SK-N-SH (cell line): ENCODE measurements around the gene MAGEB4. TPM values are rescaled to one million over a fixed set of nuclear protein-coding genes. Genes with fewer than 3 reads are reported as not detected.
"Not testable (repeated sequence)": the region's sequence is repeated elsewhere in the genome, so short reads cannot be mapped to it uniquely, and the experiment has no call there.

Experiments used
- CTCF ChIA-PET: fragments of 300-600, 350-600 bp; formaldehyde crosslinking; extraction: SDS; loops from one replicate; lab custom pipeline; 2021; lab: Yijun Ruan, JAX
- POLR2A ChIA-PET: fragments of 350-600 bp; sonication (Branson Sonifier 250); formaldehyde crosslinking; extraction: SDS; loops from one replicate; lab custom pipeline; 2020; ENCODE audit warnings: antibody characterized with exemption, inconsistent platforms; lab: Yijun Ruan, JAX
- DNase-seq: peaks from one replicate; pipeline ENCODE4 v3.0.0; 2012
- H2AFZ ChIP-seq: fragments of 200-600 bp; sonication (generic); 2 replicates; pipeline ENCODE4 v1.8.1; 2016; ENCODE audit warnings: antibody characterized with exemption, mild to moderate bottlenecking, low read depth
- H3F3A ChIP-seq: fragments of 200-600 bp; sonication (generic); replicated peaks from 2 replicates; pipeline ENCODE3; 2016; ENCODE audit warnings: antibody characterized with exemption, mild to moderate bottlenecking; ENCODE audit not compliant: insufficient read depth
- H3K27ac ChIP-seq, 2 experiments: fragments of 200-500 bp in 1 of 2; fragments of 200-600 bp in 1 of 2; sonication (Bioruptor generic) in 1 of 2; sonication (generic), shearing (Covaris generic) in 1 of 2; 2 replicates each; pipeline versions ENCODE4 v1.5.1 to v1.6.1; 2014 to 2016; ENCODE audit warnings: low read depth in 2 of 2, inconsistent platforms in 1 of 2, low read length in 1 of 2, mild to moderate bottlenecking in 1 of 2, mixed read lengths in 1 of 2
- H3K27me3 ChIP-seq: fragments of 200-600 bp; sonication (generic), shearing (Covaris generic); 2 replicates; pipeline ENCODE4 v1.6.1; 2016; ENCODE audit warnings: mixed run types; ENCODE audit not compliant: insufficient read depth
- H3K36me3 ChIP-seq, 2 experiments: fragments of 200-500 bp in 1 of 2; fragments of 200-600 bp in 1 of 2; sonication (Bioruptor generic) in 1 of 2; sonication (generic) in 1 of 2; replicated peaks in 1 of 2; 2 replicates each; pipeline versions ENCODE3 to v1.5.1; 2014 to 2016; ENCODE audit warnings: low read length in 1 of 2, mild to moderate bottlenecking in 1 of 2; ENCODE audit not compliant: insufficient read depth in 2 of 2, control insufficient read depth in 1 of 2
- H3K4me1 ChIP-seq, 2 experiments: fragments of 200-500 bp in 1 of 2; fragments of 200-600 bp in 1 of 2; sonication (Bioruptor generic) in 1 of 2; sonication (generic), shearing (Covaris generic) in 1 of 2; 2 replicates each; pipeline versions ENCODE4 v1.5.1 to v1.6.1; 2014 to 2016; ENCODE audit warnings: low read depth in 1 of 2, low read length in 1 of 2, mixed run types in 1 of 2; ENCODE audit not compliant: insufficient read depth in 2 of 2, control insufficient read depth in 1 of 2
- H3K4me2 ChIP-seq: fragments of 200-600 bp; sonication (generic), shearing (Covaris generic); 2 replicates; pipeline ENCODE4 v1.6.1; 2017; ENCODE audit warnings: mixed run types
- H3K4me3 ChIP-seq, 2 experiments: fragments of 200-500 bp in 1 of 2; fragments of 200-600 bp in 1 of 2; sonication (Bioruptor generic) in 1 of 2; sonication (generic), shearing (Covaris generic) in 1 of 2; 2 replicates each; pipeline versions ENCODE4 v1.5.1 to v1.8.1; 2014 to 2016; ENCODE audit warnings: low read depth in 2 of 2, inconsistent platforms in 1 of 2, low read length in 1 of 2, mild to moderate bottlenecking in 1 of 2, mixed read lengths in 1 of 2, moderate library complexity in 1 of 2
- H3K79me2 ChIP-seq: fragments of 200-600 bp; sonication (generic); 2 replicates; pipeline ENCODE4 v1.8.1; 2017; ENCODE audit warnings: mild to moderate bottlenecking; ENCODE audit not compliant: insufficient read depth
- H3K9ac ChIP-seq: fragments of 200-600 bp; sonication (generic); 2 replicates; pipeline ENCODE4 v1.6.1; 2017; ENCODE audit warnings: mixed run types
- H3K9me2 ChIP-seq: fragments of 200-600 bp; sonication (generic); 2 replicates; pipeline ENCODE4 v1.6.1; 2017; ENCODE audit warnings: mixed run types
- H3K9me3 ChIP-seq: fragments of 200-600 bp; sonication (generic); 2 replicates; pipeline ENCODE4 v1.6.1; 2017; ENCODE audit warnings: mixed run types, mild to moderate bottlenecking, moderate library complexity
- H4K20me1 ChIP-seq: fragments of 200-600 bp; sonication (generic); 2 replicates; pipeline ENCODE4 v1.6.1; 2017; ENCODE audit warnings: mild to moderate bottlenecking, mixed run types; ENCODE audit not compliant: insufficient read depth
- EZH2phosphoT487 ChIP-seq: fragments of 200-600 bp; sonication (generic); IDR thresholded peaks from 2 replicates; pipeline ENCODE4 v1.6.1; 2017; ENCODE audit warnings: low read depth, mixed run types, mild to moderate bottlenecking, antibody characterized with exemption, moderate library complexity, borderline replicate concordance
- FOSL2 ChIP-seq: IDR thresholded peaks from 2 replicates; pipeline ENCODE4 v1.4.0; 2012; ENCODE audit warnings: low read depth, mild to moderate bottlenecking, moderate library complexity, borderline replicate concordance
- FOXM1 ChIP-seq: IDR thresholded peaks from 2 replicates; pipeline ENCODE4 v1.4.0; 2012; ENCODE audit warnings: low read depth, mild to moderate bottlenecking
- GABPA ChIP-seq: IDR thresholded peaks from 2 replicates; pipeline ENCODE4 v1.4.0; 2012; ENCODE audit warnings: low read depth, mild to moderate bottlenecking
- NFIC ChIP-seq: IDR thresholded peaks from 2 replicates; pipeline ENCODE4 v1.4.0; 2012; ENCODE audit warnings: borderline replicate concordance
- RFX5 ChIP-seq: IDR thresholded peaks from 2 replicates; pipeline ENCODE4 v1.6.1; 2012; ENCODE audit warnings: mild to moderate bottlenecking, improper control_type of control experiment, low read length
- SIN3A ChIP-seq: IDR thresholded peaks from 2 replicates; pipeline ENCODE4 v1.6.1; 2012; ENCODE audit warnings: low read depth, mild to moderate bottlenecking, low read length, moderate library complexity, borderline replicate concordance
- SMC3 ChIP-seq: IDR thresholded peaks from 2 replicates; pipeline ENCODE4 v1.6.1; 2012; ENCODE audit warnings: low read depth, low read length, improper control_type of control experiment
- TCF12 ChIP-seq: IDR thresholded peaks from 2 replicates; pipeline ENCODE4 v1.4.0; 2012
- WGBS: methylation state at CpG from one replicate; pipeline ENCODE4 v1.1.6; 2017; ENCODE audit warnings: low lambda C conversion rate; 5-methylcytosine and 5-hydroxymethylcytosine counted together
- polyA plus RNA-seq, 3 experiments: library from polyadenylated mRNA; depleted of rRNA; stranded (reverse); fragments of >200 nt; gene quantifications; 2 replicates each; pipeline ENCODE4 v1.2.3, GENCODE V29; 2012
- TF ChIP-seq, protein P1 (sequence below): IDR thresholded peaks from 2 replicates; pipeline ENCODE4 v1.4.0; 2012; ENCODE audit warnings: low read depth, borderline replicate concordance
- TF ChIP-seq, protein P2 (sequence below): IDR thresholded peaks from 2 replicates; pipeline ENCODE4 v1.4.0; 2012; ENCODE audit warnings: low read depth

Gene MAGEB4, protein sequence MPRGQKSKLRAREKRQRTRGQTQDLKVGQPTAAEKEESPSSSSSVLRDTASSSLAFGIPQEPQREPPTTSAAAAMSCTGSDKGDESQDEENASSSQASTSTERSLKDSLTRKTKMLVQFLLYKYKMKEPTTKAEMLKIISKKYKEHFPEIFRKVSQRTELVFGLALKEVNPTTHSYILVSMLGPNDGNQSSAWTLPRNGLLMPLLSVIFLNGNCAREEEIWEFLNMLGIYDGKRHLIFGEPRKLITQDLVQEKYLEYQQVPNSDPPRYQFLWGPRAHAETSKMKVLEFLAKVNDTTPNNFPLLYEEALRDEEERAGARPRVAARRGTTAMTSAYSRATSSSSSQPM
- not detected in 2 replicates for polyA plus RNA-seq (2012; rRNA removed)
- not detected in 2 replicates for polyA plus RNA-seq (2012; cell fraction: cytosol; rRNA removed)
- not detected in 2 replicates for polyA plus RNA-seq (2012; cell fraction: nucleus; rRNA removed)

DNA sequence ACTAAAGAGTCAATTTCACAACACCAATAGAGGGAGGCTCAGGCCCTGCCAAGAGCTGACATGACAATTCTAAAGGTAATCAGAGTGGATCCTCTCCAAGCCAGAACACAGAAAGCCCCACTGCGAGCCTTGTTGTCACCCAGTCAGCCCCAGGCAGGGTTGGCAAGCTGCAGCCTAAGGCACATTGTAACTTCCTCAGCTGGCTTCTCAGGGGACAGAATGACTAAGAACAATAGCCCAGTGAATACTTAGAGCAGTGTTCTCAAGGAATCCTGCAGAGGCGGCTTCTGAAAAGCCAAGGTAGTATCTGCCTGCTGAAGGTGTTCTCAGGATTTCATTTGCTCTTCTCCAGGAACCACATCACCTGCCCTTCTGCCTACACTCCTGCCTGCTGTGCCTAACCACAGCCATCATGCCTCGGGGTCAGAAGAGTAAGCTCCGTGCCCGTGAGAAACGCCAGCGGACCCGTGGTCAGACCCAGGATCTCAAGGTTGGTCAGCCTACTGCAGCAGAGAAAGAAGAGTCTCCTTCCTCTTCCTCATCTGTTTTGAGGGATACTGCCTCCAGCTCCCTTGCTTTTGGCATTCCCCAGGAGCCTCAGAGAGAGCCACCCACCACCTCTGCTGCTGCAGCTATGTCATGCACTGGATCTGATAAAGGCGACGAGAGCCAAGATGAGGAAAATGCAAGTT is at the start of gene MAGEB4:
MAGEB4 (plus strand) TSS at position 277 of the 692 bp plus-strand sequence; CDS start at position 413, 136 bp downstream.
- ChIA-PET POLR2A (no interaction called here), CTCF (no interaction called here)
- Histone ChIP-seq H3K9ac (no peak within 1 kb of the TSS), H3K9me3 (no peaks in the 10 kb centered on the region), H3K27me3 (peaks cover 20% of the 10 kb centered on the region; the same call in 1 of the 2 replicates), H3K36me3 (no peaks in the 10 kb centered on the region), H3K4me3 (no peak within 1 kb of the TSS), H3K27ac (no peak within 1 kb of the TSS), H3K4me1 (no peaks in the 10 kb centered on the region), H3K4me2 (no peak within 1 kb of the TSS)
- DNase-seq, result no peak
- 9% methylated on average over 9 of the region's 10 CpGs for WGBS
- TF ChIP-seq TCF12, result no peak
- no peak for TF ChIP-seq GABPA
- TF ChIP-seq EZH2phosphoT487, result no peak
- no peak for TF ChIP-seq SMC3
- TF ChIP-seq FOXM1, result no peak
- no peak for TF ChIP-seq RFX5
- TF ChIP-seq, protein P1, sequence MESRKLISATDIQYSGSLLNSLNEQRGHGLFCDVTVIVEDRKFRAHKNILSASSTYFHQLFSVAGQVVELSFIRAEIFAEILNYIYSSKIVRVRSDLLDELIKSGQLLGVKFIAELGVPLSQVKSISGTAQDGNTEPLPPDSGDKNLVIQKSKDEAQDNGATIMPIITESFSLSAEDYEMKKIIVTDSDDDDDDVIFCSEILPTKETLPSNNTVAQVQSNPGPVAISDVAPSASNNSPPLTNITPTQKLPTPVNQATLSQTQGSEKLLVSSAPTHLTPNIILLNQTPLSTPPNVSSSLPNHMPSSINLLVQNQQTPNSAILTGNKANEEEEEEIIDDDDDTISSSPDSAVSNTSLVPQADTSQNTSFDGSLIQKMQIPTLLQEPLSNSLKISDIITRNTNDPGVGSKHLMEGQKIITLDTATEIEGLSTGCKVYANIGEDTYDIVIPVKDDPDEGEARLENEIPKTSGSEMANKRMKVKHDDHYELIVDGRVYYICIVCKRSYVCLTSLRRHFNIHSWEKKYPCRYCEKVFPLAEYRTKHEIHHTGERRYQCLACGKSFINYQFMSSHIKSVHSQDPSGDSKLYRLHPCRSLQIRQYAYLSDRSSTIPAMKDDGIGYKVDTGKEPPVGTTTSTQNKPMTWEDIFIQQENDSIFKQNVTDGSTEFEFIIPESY, result no peak
- no peak for TF ChIP-seq SIN3A
- no peak for TF ChIP-seq NFIC
- no peak for TF ChIP-seq FOSL2
- TF ChIP-seq, protein P2, sequence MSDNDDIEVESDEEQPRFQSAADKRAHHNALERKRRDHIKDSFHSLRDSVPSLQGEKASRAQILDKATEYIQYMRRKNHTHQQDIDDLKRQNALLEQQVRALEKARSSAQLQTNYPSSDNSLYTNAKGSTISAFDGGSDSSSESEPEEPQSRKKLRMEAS, result no peak
- TF ChIP-seq, all 33 proteins: peak for 0
- Histone ChIP-seq H3K79me2 (no peaks in the 10 kb centered on the region), H3F3A (no peaks in the 10 kb centered on the region), H2AFZ (no peak within 1 kb of the TSS), H4K20me1 (no peaks in the 10 kb centered on the region), H3K9me2 (no peaks in the 10 kb centered on the region)

DNA sequence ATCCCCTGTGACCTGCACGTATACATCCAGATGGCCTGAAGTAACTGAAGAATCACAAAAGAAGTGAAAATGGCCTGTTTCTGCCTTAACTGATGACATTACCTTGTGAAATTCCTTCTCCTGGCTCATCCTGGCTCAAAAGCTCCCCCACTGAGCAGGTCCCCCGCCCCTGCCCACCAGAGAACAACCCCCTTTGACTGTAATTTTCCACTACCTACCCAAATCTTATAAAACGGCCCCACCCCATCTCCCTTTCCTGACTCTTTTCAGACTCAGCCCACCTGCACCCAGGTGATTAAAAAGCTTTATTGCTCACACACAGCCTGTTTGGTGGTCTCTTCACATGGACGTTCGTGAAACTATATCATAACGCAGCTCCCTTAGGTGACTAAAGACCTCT is 47.9 kb upstream of the MAGEB4 start:
- H3K4me2 ChIP-seq, H3K79me2 ChIP-seq, H3K9ac ChIP-seq, H3K9me2 ChIP-seq, H3K4me3 ChIP-seq, POLR2A ChIA-PET, H3F3A ChIP-seq, H3K36me3 ChIP-seq, H3K27ac ChIP-seq, H2AFZ ChIP-seq, CTCF ChIA-PET, H3K4me1 ChIP-seq, H3K9me3 ChIP-seq, H4K20me1 ChIP-seq, DNase-seq: not testable (repeated sequence)
- 6% methylated on average over 6 of the region's 6 CpGs for WGBS
- peaks cover 18% of the 10 kb centered on the region; the same call in 1 of the 2 replicates for H3K27me3 ChIP-seq
